ELF-1 (cell line): ENCODE measurements around the gene ANKS3.

Source experiments
- DNase-seq: peaks from one replicate; pipeline ENCODE4 v3.0.0-alpha.2; 2016; ENCODE audit warnings: low read depth, low spot score

The ANKS3 gene

DNA sequence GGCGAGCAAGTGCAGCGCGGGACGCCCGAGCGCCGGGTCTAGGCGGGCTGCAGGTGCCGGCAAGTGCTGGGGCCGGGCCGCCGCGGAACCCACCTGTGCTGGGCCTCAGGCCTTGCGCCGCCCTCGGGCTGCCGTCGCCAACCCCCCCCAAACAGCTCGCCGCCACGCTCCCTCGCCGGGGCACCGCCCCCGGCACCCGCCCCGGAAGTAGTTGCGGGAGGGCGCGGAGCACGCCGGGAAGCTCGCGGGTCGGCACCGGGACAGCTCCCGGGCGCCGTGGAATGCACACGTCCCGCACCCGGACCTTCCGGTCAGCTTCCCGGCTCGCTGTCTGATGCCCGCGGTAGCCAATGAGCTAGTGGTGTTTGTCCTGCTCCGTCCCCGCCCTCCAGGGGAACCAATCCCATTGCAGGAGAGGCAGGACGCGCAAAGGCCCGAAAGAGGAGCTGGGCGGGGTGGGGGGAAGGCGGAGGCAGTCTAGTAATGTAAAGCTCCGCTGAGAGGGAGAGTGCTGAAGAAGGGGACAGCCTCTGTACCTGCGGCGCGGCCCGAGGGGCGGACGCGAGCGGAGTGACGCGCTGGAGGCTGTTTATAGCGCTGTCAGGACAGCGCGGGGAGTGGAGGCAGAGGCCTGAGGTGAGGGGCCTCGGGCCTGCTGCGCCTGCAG, at the start of gene ANKS3, which contains the start of gene DNAAF8:
TSS of gene ANKS3 (minus strand) at position 209 of the 667 bp plus-strand sequence. CDS start 4,122 bp downstream, outside the sequence.
TSS of gene DNAAF8 (plus strand) at position 475 of the 667 bp plus-strand sequence. CDS start 1,978 bp downstream, outside the sequence.
- DNase-seq, result peak; percentile 98

DNA sequence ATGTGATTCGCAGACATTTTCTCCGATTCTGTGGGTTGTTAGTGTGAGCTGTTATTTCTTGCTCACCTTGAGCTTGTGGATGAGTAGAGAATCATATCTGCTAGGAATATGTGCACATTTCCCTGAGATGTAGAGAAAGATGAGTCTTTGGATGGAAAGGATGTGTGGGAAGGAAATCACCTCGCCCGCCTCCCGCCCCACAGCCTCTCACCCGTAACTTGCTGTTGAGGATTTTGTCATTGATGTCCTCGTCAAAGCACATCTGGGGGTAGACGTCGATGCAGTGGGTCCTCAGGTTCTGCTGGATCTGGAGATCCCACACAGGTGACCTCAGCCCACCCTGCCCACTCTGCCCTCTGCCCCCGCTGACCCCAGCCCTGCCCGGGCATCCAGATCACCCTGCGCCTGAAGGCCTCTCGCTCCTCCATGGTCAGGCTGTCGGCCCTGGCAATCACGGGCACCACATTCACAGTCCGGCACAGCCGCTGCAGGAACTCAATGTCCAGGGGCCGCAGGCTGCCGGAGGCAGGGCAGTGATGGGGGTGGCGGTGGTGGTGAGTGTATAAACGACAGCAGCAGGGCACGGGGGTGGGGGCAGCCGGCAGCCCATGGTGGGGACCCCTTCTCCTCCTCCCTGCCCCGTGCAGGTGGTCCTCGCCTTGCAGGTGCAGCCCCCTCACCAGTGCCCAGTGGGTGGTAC, 49.3 kb upstream of the ANKS3 start:
- no peak for DNase-seq

- no peak for DNase-seq
Measured at GRCh38 chr16:4780235-4780634, 46.2 kb upstream of the ANKS3 start.

DNA sequence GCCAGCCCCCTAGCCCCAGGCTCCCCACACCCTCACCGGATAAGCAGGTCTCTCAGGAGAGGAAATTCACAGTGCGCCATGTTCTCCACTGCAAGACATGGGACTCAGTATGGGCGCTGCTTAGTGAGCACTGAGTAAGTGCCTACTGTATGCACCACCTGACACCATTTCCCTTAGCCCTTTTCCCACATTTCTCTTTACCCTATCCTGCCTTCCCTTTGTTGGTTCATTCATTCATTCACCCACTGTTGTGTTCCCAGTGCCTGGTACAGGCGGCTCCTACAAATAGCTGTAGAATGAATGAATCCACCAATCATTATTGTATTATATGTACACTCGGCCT, 44.0 kb upstream of the ANKS3 start:
- DNase-seq, result no peak

GRCh38 chr16:4777339-4778049, 43.4 kb upstream of the ANKS3 start:
- DNase-seq, result no peak

DNA sequence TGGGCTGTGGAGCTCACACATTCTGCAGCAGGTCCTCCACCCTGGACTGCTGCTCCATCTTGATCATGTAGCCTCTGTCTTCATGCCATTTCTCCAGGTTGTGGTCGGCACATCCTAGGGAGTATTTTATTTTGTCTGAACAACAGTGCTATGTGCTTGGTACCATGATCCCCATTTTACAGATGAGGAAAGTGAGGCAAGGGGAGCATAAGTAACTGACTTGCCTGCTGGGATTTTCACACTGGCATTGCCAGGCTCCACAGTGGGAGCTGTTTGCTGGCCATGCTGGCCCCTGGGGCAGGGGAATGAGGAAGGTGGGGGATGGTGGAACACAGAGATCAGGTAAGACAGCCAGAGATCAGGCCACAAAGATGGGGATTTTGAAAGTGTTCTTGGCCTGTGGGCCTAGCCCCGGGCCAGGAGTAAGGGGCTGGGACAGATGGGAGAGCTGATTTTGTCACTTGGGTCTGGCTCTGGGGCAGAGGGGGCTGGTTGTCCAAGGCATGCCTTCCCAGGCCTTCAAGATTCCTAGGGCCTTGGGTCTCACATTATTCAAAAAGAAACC, 42.2 kb upstream of the ANKS3 start:
- no peak for DNase-seq

DNA sequence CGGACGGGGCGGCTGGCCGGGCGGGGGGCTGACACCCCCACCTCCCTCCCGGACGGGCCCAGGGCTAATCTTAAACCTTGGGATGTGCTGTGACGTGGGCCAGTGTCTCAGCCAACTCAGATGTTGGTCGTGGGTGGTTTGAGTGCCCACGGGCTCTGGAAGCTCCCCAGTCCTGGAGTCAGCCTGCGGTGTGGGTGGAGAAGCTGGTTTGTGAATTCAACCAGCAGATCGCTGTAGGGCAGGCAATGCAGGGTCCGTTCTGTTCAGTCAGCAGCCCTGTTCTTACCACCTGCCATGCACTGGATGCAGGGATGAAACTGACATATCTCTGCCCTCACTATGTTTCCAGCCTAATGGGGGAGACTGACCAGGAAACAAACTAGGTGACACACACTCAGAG, 40.9 kb upstream of the ANKS3 start:
- DNase-seq, result peak; percentile 18

DNA sequence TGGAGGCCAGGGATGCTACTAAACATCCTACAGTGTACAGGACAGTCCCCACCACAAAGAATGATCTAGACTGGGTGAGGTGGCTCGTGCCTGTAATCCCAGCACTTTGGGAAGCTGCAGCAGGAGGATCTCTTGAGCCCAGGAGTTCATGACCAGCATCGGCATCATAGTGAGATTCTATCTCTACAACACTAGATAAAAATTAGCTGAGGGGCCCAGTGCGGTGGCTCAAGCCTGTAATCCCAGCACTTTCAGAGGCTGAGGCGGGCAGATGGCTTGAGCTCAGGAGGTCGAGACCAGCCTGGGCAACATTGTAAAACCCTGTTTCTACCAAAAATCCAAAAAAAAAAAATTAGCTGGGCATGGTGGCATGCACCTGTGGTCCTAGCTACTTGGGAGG, 38.3 kb upstream of the ANKS3 start:
- no peak for DNase-seq

DNA sequence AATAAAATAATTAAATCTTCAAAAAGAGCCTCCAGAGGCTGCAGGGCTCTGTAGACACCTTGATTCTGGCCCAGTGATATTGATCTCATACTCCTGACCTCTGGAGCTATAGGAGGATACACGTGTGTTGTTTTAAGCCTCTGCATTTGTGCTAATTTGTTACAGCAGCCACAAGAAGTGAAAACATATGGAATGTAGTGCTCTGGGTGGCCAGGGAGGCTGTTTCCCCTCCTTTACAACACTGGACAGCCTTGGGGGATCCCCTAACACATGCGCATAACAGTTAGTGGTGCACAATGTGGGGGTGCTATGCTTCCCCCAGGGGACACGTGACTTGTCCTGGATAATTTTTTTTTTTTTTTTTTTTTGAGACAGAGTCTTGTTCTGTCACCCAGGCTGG, 37.6 kb upstream of the ANKS3 start:
- no peak for DNase-seq

DNA sequence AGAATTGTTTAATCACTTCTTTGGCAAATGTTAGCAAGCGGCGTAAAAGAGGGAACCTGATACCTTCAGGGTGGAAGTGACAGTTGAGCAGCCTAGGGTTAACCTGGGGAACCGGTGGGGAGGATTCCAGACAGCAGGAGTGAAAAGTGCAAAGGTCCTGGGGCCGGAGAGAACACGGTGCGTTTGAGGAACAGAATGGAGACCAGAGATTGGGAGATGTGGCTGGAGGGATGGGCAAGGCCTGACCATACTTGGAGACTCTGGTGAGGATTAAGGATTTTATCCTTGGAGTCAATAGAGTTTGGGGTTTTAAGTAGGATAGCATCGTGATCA, 35.2 kb upstream of the ANKS3 start:
- DNase-seq, result no peak

- DNase-seq, result peak; percentile 97
Measured at GRCh38 chr16:4768549-4769305, 34.7 kb upstream of the ANKS3 start.

DNA sequence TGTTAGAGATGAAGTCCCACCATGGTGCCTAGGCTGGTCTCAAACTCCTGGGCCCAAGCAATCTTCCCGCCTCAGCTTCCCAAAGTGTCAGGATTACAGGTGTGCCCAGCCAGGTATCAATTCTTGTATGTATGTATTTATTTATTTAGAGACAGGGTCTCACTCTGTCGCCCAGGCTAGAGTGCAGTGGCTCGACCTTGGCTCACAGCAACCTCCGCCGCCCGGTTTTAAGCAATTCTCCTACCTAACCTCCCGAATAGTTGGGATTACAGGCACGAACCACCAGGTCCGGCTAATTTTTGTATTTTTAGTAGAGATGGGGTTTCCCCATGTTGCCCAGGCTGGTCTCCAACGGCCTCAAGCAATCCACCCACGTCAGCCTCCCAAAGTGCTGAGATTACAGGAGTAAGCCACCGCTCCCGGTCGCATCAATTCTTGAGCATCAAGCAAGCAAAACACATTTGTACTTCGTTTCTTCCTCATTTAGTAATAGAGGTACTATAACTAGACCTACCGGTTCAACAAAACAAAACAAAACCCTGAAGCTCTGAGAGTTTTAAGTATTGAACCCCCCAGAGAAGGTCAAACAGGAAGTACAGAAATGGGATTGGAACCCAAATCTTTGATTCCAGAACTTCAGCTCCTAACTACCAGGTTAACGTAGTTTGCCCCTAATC, 33.9 kb upstream of the ANKS3 start:
- no peak for DNase-seq

GRCh38 chr16:4766875-4767628, 33.0 kb upstream of the ANKS3 start, which contains the start of gene ZNF500:
Gene ZNF500, minus strand, starts transcription at chr16:4767162. Its CDS starts 1,184 bp downstream, at chr16:4765978.
- peak; percentile 98 for DNase-seq

- DNase-seq, result no peak
Measured at GRCh38 chr16:4765511-4766474, 31.7 kb upstream of the ANKS3 start.

DNA sequence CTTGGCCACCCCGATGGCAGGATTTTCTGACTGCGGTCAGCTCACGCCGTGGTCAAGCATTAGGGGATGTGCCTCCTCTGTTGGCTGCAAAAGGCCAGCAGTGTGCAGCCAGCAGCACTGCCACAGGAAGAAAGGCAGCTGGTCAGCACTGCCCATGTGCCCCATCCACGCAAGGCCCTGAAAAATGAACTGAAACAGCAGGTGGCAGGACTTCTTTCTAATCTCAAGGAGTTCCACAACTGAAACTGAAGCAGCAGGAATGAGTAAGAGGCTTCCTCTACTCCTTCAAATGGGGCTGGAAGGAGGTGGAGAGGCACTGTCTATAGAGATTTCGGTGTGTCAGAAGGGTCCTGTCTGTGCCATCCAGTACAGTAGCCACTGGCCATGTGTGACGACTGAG, 29.7 kb upstream of the ANKS3 start:
- no peak for DNase-seq

GRCh38 chr16:4762205-4762604, 28.1 kb upstream of the ANKS3 start:
- DNase-seq, result no peak

DNA sequence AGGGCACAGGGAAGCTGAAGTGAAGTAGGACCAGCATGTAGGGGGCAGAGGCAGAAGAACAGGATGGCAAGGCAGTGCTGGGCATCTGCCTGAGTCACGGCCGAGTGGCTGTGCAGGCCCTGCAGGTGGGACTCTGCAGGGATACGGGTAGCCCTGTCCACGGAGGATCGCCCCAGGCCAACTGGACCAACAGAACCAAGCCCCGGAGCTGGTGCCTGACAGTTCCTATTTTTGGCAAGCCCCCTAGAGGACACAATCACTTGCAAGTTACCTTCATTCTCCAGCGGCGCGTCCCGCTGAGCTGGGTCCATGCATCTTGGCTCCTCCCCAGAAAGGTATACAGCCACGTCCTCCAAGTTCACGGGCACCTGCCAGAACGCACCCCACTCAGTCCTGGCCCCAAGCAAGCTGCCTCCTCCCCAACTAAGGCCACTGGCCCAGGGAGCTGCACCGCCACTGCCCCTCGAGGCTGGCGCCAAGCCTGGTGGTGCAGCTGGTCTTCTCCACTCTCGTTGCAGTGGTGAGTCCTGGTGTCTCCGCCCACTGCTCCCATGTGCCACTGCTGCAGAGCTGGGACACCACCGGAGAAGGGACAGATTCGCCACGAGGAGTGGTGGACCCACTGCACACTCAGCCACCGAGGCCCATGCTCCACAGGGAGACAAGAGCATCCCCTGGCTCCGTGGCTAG, 26.3 kb upstream of the ANKS3 start:
- no peak for DNase-seq

- no peak for DNase-seq
Measured at GRCh38 chr16:4755687-4756086, 21.6 kb upstream of the ANKS3 start.

DNA sequence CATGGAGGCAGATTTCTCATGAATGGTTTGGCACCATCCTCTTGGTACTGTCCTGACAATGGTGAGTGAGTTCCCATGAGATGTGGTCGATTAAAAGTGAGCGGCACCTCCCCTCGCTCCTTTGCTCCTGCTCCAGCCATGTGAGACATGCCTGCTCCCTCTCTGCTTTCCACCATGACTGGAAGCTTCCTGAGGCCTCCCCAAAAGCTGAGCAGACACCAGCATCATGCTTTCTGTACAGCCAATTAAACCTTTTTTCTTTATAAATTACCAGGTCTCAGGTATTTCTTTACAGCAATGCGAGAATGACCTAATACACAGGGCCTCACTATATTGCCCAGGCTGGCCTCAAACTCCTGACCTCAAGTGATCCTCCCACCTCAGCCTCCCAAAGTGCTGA, 20.8 kb upstream of the ANKS3 start:
- no peak for DNase-seq
